ENCODE measurements around the gene CACNA1D.

DNA sequence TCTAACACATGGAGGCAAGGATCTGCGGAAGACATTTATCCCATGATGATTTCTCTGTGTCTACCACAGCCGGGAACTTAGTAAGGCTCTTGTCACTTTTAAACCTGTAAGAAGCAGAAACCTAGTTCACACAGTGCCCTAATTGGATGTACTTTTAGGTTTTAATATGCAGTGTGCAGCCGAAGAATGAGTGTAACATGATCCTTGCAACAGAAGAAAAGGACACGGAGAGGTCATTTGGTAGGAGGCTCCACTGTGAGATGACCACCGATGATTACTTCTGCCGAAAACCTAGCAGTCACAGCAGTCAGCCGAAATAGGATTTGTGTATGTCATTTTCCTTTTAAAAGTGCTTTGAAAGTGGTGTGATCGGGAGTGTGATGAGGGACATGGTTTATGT, 6.8 kb downstream of the CACNA1D start:
- TF ChIP-seq, protein P1, sequence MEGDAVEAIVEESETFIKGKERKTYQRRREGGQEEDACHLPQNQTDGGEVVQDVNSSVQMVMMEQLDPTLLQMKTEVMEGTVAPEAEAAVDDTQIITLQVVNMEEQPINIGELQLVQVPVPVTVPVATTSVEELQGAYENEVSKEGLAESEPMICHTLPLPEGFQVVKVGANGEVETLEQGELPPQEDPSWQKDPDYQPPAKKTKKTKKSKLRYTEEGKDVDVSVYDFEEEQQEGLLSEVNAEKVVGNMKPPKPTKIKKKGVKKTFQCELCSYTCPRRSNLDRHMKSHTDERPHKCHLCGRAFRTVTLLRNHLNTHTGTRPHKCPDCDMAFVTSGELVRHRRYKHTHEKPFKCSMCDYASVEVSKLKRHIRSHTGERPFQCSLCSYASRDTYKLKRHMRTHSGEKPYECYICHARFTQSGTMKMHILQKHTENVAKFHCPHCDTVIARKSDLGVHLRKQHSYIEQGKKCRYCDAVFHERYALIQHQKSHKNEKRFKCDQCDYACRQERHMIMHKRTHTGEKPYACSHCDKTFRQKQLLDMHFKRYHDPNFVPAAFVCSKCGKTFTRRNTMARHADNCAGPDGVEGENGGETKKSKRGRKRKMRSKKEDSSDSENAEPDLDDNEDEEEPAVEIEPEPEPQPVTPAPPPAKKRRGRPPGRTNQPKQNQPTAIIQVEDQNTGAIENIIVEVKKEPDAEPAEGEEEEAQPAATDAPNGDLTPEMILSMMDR (conservative IDR thresholded peaks at IDR 0.05 in 1 of 2, IDR thresholded peaks at IDR 0.05 in 1 of 2; ENCODE audit: low read depth in 1 of 2, low read length in 2 of 2), result no peak
- TF ChIP-seq EZH2 (IDR thresholded peaks at IDR 0.05; ENCODE audit: low read length, missing control alignments), result no peak
